HG03196 (cell line): Measurements from ENCODE around the gene HHAT.
A peak's percentile ranks its signal among the peaks of the same experiment; 100 is the strongest.

ENCODE experiments used
- ATAC-seq: cut with Tn5 transposase; IDR thresholded peaks from one replicate; pipeline ENCODE4 v1.9.1; 2021; ENCODE audit not compliant: unreplicated experiment

The HHAT gene

GRCh38 chr1:210531475-210532222 is 202.9 kb downstream of the HHAT start:
- ATAC-seq: no peak

DNA sequence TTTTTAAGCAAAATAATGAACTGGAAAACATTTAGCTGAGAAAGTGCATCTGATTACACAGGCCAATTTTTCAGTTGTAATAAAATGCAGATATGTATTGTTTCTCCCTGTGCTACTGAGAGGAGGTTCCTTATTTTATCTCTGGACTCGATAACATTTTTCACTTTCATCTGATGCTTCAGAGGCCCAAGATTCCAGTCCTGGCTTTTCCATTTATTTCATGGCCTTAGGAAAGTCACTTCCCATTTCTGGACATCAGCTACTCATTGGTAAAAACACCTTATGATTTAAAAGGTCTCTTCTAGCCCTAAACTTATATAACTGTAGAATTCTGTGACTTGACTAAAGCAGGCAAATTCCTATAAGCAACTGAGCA is 203.5 kb downstream of the HHAT start:
- no peak for ATAC-seq

GRCh38 chr1:210535761-210536160 is 207.1 kb downstream of the HHAT start:
- no peak for ATAC-seq

GRCh38 chr1:210536254-210536961 is 207.7 kb downstream of the HHAT start:
- ATAC-seq: no peak

- ATAC-seq: no peak
Observed at GRCh38 chr1:210540288-210540687, 211.6 kb downstream of the HHAT start.

DNA sequence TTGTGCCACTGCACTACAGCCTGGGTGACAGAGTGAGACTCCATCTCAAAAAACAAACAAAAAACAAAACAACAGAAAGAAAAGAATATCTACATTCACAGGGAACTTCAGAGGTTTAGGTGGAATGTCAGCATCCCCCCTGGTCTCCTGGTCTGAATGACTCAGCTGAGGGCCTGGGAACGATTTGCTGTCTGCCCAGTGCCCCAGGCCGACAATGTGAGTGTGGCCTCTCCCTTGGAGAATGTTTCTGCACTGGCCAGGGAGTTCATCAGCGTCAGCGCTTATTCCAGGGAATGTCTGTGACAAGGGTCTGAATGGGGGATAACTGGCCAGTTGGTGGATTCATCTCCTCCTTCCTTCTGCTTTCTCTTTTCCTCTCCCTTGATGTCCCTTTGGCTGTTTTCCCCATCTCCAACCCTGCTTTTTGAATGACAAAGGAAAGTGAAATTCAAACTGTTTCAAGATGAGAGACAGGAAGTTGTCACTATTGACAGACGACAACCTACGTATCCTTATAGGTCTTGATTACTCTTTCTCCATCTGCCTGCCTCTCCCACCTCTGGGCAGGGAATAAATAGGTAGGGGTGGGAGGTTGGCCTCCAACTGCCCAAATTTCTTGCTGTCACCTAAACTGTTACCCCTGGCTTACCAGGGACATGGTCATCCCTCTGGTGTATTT is 213.1 kb downstream of the HHAT start:
- no peak for ATAC-seq

DNA sequence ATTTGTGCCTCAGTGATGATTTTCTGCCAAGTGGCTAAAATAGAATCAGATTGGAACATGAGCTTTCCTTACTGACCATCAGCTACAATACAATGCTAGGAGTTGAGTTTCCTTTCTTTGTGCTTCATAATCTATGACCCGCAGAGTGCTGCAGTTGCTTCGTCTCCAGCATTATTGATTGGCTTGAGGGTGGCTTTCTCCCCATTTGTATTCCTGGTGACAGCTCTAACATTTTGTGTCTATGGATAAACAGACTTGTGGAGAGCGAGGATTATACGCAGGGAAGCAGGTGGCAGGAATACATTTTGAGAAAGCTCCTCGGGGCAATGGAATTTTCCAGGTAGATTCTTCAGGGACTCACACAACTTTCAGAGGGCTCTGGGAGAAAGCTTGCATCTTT is 223.2 kb downstream of the HHAT start:
- ATAC-seq: no peak

DNA sequence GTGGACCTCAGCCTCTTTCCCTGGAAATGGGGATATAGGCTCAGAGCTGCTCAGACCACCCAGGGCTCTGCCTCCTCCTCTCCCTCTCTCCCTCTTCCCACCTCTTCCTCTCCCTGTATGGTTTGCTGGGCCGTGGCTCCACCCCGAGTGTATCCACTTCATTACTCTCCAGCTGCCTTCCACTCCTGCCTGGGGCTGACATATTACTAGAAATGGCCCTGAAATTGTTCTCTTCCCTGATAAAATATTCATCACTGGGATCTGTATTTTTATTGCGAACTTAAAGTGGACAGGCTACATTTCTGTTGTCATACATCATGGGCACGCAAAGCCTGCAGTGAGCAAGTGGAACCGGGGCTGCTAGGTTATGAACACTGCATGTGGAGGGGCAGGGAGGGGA is 225.0 kb downstream of the HHAT start:
- no peak for ATAC-seq

- no peak for ATAC-seq
Observed at GRCh38 chr1:210554382-210554781, 225.7 kb downstream of the HHAT start.

DNA sequence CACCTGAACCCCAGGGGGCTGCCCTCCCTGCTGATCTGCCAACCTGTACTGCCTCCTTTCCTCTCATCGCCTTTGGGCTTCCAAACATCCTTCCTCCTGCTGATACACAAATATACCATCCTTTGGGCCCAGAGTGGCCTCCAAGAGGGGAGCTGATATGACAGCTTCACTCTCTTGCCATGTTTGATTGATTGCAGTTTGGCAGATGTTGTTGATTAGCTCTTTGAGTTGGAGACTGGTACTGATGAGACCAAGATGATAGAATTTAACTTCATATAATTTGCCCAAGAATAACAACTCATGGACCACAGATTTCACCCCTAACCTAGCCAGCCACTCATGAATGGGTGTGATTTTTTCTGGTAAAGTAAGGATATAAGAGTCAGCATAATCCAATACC is 227.8 kb downstream of the HHAT start:
- ATAC-seq: no peak

- ATAC-seq: no peak
Observed at GRCh38 chr1:210557426-210558077, 228.8 kb downstream of the HHAT start.

- no peak for ATAC-seq
Observed at GRCh38 chr1:210558302-210558701, 229.6 kb downstream of the HHAT start.

GRCh38 chr1:210565306-210565705 is 236.6 kb downstream of the HHAT start:
- ATAC-seq: no peak

- no peak for ATAC-seq
Observed at GRCh38 chr1:210568631-210569030, 239.9 kb downstream of the HHAT start.

GRCh38 chr1:210570116-210570515 is 241.4 kb downstream of the HHAT start:
- ATAC-seq: no peak

- no peak for ATAC-seq
Observed at GRCh38 chr1:210571356-210572284, 242.9 kb downstream of the HHAT start.

DNA sequence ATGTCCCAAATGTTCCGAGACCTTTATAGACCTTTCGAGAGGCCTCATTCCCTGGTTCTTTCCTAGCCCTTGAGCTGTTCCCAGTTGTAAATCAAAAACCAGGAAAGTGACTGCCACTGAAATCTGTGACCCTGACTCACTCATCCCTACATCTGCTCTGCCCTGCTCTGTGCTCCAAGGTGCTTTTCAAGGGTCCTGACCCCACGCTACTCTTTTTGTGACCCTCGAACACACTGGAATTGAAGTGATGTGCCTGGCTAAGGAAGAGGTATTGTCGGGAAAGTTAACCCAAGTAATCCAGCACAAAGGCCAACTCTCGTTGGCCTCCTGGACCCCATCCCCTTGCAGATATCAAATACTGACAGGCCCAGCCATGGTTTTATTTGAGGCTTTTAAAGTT is 244.4 kb downstream of the HHAT start:
- no peak for ATAC-seq

DNA sequence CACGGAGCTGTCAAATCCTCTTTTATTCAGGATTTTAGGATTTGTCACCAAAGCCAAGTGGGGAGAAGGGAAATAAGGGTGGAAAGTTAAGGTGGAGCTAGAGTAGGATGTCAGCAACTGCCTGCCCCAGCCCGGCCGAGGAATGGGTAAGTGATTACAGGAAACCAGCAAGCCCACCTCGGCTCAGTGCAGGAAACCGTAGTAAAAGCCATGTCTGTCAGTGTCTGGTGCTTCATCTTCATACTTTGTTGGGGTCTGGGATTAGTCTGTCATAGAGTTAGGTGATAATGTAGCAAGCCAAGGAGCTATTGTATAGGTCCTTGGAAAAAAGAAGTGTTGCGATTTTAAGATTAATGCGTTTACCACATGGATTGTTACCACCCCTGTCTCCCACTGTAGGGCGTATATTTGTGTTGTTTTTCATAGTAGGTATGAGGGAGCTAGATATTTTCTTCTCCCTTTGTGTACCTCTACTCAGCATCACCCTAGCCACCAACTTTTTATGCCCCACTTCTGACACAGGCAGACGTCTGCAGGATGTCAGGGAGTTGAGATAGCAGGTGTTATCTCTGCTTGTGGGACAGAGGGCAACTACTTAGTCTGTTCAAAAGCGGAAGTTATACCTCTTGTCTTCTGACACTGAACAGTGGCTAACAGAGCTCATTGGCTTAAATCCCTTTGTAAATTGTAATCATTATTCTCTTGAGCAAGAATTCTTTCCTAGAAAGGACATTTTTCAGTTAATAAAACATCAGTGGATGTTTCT is 253.7 kb downstream of the HHAT start:
- ATAC-seq: peak; percentile 57

DNA sequence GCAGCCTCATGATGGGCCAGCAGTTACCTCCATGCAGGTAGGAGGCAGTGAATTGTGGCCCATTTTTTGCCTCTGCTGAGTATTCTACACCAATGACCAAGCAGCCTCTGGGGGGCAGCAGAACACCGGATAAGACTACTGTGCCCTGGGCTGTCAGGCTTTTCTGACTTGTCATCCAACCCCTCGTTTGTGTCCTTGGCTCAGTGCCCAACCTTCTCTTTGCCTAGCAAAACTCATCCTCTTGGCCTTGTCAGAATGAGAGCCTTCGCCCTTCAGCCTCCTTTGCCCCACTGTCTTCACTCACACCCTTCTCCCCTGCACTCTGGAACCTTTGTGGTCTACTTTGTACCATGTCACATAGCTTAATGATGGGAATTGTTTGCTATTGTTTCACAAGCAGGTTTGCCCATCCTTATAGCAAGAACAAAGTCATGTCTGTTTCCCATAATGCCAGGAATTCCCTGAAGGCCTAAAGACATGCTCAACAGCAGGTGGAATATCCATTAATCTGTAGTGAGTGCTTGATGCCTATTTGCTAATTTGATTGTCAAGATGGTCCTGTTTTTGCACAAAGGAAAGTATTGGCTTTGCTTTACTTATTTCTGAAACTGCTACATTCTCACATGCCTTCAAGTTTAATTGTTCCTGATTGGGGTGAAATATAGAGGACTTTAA is 255.9 kb downstream of the HHAT start:
- ATAC-seq: peak; percentile 73
